NCI-H2196 (cell line): ENCODE data around the gene SETD2.

ENCODE experiments used
- DNase-seq: peaks from one replicate; lab custom pipeline; 2025; ENCODE audit not compliant: unreplicated experiment; lab: John Stamatoyannopoulos, UW

SETD2 gene

DNA sequence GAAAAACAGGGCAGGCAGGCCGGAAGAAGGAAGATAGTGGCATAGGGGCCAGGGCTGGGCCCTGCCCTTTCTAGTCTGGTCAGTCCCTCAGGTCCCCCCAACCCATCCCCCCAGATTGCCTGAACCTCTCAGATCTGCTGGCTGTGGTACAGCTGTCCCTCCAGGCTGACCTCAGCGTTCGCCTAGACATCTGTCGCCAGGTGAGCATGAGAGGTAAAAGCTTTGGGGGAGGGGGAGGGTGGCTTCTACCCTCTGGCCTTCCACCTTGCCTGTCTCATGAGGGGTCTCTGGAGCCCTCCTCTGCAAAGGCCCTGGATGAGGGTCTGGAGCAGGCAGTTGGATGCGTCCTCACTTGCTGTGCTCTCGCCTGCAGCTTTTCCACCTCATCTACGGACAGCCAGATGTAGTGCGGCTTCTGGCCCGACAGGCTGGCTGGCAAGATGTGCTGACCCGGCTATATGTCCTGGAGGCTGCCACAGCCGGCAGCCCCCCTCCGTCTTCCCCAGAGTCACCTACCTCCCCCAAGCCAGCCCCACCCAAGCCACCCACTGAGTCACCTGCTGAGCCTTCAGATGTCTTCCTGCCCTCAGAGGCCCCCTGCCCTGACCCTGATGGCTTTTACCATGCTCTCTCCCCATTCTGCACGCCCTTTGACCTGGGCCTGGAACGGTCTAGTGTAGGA is 164.3 kb downstream of the SETD2 start:
- no peak for DNase-seq

DNA sequence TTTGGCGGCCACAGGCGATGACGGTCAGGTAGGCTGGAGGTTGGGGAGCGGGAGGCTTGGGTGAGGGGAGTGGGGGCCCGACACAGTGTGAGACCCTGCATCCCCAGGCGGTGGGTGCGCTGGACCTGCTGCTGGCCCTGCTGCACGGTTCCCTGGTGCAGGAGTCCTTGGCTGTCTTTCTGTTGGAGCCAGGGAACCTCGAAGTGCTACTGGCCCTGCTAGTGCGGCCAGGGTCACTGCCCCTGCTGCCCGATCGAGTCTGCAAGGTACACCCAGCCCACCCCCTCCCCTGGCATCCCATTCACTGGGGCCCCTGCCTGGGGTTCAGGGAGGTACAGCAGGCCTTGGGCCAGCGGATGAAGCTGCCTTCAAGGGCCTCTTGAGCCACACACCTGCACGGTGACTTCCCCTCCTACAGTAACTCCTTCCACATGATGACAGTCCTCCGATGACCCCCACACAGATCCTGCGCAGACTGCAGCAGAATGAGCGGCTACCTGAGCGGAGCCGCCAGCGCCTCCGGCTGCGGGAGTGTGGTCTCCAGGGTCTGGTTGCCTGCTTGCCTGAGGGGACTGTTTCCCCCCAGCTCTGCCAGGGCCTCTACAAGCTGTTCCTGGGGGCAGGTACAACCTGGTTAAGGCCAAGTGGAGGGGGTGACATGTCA is 164.9 kb downstream of the SETD2 start:
- DNase-seq = no peak

DNA sequence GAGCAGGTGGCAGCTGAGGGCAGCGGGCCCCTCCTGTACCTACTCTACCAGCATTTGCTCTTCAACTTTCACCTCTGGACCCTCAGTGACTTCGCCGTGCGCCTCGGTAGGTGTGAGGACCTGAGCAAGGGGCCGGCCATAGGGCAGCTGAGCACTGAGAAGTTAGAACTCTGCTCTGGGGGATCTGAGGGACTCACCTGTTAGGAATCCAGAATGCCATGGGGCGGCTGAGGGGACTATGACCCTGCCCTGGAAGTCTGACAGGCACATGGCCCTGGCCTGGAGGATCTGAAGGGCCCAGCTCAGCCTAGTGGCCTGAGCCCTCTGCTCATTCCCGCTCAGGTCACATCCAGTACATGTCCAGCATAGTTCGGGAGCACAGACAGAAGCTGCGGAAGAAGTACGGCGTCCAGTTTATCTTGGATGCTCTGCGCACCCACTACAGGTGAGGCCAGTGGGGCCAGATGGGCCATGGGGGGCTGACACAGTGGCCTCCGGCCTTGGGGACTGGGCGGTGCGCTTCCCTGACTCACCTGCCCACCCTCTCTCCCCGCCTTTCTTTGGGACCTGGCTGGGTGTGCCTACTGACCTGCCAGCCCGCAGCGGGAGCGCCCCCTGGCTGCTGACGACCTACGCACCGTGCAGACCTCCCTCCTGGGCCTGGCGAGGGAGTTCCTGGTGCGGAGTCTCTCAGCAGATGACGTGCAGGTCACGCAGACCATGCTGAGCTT is 165.6 kb downstream of the SETD2 start:
- DNase-seq = peak; percentile 1

DNA sequence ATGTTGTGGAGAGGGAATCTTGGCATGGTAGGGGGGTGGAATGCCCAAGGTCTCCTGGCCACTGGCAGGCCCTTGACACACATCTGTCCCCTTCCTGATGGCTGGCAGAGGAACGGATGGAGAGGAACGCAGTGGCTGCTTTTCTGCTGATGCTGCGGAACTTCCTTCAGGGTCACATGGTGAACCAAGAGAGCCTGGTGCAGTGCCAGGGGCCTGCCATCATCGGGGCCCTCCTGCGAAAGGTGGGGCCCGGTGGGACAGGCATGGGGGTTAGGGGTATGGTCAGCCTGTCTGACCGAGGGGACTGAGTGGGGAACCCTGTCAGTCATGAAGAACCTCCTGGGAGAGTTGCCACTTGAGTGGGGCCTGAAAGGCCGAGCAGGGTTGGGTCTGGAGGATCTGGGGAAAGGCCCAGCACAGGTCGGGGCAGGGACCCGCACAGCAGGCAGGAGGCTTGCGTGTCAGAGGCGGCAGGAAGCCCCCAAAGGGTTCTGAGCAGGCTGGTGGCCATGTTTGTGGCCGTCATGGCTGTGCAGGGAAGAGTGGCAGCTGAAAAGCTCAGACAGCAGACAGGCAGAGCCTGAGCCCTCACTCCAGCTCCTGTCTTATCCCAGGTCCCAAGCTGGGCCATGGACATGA is 166.3 kb downstream of the SETD2 start:
- no peak for DNase-seq

DNA sequence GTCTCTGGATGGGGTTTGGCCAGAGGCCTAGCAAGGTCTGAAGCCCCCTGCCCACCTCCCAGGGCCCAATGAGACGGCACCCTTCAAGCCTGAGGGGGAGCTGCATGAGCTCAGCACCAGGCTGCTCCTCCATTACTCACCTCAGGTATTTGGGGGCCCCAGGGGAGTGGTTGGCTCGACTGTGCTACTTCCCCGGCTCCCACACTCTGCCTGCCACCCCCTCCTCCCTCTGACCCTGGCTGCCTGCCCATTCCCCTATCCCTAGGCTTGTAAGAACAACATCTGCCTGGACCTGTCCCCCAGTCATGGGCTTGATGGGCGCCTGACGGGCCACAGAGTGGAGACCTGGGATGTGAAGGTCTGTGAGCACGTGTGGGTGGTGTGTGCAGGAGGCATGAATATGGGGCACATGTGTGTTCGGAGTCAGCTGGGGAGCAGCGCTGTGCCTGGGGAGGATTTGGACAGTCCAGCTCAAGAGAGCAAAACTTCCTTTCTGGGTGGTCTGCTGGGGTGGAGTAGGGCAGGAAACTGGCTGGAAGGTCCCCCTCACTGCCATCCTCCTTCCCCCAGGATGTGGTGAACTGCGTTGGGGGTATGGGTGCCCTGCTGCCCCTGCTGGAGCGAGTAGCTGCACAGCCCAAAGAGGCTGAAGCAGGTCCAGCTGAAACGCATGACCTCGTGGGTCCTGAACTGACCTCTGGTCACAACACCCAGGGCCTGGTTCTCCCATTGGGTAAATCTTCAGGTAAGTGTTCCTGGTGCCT is 167.0 kb downstream of the SETD2 start:
- DNase-seq = no peak

DNA sequence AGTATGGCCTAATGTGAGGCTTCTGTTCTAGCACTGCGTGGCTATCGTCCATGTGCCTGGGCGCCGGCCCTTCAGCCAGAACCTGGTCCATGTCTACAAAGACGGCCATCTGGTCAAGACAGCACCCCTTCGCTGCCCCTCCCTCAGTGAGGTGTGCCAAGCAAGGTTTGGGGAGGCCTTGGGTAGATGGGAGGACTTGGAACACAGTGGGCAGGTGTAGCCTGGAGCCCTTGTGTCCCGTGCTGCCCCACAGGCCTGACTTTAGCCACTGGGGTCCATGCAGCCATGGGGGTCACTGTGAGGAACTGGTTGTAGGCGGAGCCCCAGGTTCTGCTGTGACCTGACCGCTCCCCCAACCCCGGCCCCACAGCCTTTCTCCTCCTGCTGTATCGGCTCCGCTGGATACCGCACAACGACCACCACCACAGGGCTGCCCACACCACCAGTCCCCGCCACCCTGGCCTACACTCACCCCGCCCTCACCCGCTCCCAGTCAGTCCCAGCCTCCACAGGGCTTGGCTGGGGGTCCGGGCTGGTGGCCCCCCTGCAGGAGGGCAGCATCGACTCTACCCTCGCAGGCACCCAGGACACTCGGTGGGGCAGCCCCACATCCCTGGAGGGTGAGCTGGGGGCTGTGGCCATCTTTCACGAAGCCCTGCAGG is 167.9 kb downstream of the SETD2 start:
- no peak for DNase-seq

DNA sequence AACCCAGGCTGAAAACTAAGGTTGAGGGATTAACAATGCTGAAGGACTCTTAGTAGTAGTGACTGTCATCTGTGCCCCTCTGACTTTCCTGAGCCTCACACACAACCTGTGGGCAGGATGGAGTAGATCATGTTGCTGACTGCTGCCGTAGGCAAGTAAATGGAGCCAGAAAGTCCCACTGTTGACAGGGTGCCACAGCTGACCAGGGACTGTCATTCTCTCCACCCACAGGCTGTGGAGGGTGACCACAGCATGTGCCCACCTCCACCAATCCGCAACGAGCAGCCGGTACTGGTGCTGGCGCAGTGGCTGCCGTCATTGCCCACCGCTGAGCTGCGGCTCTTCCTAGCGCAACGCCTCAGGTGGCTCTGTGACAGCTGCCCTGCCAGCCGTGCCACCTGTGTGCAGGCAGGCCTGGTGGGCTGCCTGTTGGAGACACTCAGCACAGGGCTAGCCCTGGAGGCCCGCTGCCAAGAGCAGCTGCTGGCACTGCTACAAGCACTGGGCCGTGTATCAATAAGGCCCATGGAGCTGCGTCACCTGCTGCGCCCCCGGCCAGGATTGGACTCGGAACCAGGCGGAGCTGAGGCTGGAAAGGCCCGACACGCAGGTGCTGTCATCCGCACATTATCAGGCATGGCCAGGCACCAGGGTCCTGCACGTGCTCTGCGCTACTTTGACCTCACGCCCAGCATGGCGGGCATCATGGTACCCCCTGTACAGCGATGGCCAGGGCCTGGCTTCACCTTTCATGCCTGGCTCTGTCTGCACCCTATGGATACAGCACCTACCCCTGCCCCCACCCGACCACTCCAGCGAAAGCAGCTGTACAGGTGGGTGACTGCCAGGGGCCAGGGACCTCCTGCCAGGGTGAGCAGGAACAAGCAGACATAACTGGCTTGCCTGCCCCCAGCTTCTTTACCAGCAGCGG is 168.8 kb downstream of the SETD2 start:
- DNase-seq = no peak

DNA sequence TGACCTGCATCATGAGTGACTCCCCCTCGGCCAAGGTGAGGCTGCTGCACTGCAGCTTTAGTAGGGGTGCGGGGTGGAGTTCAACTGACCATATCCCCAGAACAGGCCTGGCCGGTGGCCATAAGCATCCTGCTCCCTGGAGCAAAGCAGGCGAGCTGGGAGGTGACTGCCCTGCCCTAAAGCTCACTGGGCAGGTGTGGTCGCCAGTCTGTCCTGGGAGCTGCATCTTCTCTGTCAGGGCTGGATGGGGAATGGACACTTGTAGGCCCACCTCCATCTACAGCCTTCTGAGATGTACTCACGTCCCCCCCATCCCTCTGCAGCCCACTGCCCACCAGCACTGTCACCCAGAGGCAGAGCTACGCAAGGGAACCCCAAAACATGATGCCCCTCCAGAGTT is 169.9 kb downstream of the SETD2 start:
- no peak for DNase-seq

DNA sequence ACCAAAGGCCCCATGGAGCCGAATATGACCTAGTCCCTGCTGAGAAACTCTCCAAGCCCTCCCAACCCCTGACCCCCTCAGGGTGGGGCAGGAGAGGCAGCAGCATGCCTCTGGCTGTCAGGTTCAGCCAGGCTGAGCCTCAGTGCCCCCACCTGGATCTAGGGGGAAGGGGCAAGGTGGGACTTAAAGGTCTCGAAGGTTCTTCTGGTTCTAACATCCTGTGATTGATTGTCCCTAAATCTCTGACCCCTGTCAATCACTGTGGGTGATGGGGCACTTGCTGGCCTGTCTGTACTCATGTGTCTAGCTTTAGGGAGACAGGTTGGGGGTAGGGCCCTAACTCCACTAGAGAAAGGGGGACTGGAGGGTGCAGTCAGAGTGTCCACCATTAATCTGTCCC is 170.6 kb downstream of the SETD2 start:
- DNase-seq = no peak

DNA sequence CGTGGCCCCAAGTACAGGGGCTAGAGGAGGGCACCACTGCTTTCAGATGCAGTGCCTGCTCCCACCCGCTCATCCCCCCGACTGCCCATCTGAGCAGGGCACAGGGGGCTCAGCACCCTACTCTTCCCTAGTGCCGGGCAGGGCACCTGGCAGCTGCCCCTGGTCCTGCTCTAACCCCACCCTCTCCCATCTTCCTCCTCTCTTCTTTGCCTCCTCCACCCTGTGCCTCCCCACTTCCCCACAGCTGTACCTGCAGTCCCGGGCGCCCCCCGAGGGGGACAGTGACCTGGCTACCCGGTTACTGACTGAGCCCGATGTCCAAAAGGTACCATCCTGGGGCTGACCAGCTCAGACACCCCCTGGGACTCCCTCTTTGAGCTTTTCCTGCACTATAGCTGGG is 171.7 kb downstream of the SETD2 start:
- no peak for DNase-seq

DNA sequence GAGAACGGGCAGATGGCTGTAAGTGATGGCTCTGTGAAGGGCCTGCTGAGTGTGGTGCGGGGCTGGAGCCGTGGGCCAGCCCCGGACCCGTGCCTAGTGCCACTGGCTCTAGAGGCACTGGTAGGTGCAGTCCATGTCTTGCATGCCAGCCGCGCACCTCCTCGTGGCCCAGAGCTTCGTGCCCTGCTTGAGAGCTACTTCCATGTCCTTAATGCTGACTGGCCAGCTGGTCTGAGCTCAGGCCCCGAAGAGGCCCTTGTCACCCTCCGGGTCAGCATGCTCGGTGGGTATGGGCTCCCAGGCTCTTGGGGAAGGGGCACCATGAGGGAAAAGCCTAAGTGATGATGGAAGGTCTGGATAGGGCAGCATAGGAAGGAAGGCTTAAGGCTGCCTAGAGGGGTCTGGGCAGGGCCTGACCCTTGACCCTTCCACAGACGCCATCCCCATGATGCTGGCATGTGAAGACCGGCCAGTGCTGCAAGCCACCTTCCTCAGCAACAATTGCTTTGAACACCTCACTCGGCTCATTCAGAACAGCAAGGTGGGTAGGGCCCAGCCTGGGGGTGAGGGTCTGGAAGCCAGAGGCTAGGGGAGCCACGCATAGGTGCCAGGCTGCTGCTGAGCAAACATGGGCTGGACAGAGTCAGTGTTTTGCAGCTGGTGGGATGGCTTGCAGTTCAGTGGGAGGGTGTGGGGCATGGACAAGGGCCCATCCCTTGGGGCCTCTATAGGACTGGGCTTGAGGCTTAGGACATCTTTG is 172.3 kb downstream of the SETD2 start:
- no peak for DNase-seq

DNA sequence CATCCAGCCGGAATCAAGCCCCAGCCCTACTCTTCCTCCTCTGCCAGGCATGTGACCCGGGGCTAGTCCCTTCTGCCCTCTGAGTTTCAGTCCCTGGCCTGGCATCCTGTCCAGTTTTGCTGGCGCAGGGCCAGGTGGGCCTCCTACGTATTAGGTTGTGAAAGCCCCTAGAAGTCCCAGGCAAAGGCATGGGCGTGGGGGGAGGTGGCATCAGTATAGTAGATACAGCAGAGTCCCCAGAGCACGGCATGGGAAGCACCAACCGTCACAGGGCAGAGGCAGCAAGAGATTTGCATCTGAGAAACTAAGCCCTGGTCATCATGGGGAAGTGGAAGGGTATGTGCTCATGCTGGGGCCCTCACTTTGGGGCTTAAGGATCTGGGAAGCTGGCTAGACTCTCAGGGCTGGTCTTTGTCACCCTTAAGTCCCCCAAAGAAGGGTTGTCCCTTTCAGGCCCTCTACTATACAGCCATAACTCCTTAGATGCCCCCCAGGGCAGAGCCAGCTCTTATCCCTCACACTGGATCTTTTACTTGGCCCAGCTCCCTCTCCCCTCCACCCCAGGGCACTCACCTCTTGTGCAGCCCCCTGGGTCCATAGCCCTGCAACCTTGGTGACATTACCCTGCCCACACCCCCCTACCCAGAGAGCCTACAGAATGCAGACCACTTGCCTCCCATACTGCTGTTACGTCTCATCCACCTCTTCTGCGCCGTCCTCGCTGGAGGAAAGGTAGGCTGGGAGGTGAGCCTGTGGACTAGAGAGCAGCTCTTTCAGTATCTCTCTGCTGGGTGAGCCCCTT is 173.1 kb downstream of the SETD2 start:
- no peak for DNase-seq

DNA sequence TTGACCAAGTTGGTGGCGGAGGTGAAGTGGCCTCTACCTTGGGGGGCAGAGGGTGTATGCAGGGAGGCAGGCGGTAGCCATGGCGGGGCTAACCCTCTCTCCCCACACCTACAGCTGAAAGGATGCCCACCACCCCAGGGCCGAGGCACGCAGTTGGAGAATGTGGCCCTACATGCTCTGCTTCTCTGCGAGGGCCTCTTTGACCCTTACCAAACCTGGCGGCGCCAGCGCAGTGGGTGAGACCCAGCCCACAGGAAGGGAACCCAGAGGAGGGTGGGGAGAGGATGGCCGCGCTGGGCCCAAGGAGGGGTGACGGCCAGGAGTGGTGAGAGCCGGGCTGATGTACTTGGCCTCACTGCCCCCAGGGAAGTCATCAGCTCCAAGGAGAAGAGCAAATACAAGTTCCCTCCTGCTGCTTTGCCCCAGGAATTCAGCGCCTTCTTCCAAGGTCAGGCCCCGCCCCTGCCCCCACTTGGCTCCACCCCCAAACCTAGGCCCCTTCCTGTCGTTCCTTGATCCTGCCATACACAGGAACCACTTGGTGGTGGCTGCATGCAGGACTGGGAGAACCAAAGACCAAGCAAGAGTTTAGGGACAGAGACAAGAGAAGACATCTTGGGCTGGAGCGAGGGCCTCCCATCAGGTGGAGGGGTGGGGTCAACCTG is 174.6 kb downstream of the SETD2 start:
- no peak for DNase-seq

DNA sequence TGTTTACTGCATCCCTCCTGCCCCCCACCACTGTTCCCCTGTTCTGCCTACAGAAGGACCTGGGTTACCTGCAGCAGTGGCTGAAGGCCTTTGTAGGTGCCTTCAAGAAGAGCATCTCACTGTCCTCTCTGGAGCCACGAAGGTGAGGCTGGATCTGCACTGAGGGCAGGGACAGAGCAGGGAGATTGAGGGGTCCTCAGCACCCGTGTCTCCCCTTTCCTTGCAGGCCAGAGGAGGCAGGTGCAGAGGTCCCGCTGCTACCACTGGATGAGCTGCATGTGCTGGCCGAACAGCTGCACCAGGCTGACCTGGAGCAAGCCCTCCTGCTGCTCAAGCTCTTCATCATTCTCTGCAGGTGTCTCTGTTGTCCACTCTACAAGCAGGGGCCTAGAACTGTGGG is 175.3 kb downstream of the SETD2 start:
- DNase-seq = no peak

DNA sequence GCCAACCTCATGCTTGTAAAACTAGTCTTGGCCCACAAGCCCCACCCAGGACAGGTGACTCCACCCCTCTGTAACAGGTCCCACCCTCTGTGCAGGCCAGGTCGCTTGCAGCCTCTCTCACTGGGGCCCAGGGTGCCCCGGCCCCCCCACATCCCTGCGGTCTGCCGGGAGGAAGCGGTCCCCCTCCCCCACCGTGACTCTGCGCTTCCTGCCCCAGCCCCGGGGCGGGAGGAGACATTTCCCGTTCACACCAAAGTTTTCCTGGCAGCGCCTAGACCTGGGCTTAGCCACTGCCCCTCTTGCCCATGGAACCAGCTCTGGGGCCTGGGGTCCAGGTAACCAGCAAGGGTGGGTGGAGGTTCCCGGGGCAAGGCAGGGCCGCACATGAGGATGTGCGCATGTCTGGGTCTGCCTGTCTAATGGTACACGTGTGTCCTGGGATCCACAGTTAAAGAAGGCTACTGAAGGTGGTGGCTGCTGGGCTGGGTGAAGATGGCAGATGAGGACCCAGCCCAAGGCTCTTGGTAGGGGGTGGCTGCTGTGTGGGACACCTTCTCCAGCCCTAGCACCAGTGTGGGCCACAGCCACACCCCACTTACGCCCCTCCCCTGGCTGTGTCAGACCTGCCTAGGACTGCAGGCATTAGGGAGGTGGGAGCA is 176.0 kb downstream of the SETD2 start:
- DNase-seq = no peak

DNA sequence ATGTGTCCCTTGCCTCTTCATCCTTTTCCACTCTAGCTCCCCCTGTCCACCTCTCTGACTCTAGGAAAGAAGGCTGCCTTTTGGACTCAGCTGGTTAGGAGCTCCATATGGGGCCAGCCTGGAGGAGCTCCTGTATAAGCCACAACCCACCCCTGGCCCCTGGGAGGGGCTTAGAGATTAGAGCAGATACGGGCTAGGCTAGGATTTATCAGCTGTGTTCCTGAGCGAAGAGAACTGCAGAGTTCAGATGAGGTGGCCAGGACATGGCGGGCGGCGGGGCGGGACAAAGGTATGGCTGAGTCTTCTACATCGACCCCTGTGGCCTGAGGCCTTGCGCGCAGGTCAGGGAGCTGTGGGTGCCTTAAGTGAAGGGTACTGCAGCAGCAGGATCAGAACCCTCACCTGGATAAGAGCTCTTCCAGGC is 176.6 kb downstream of the SETD2 start:
- DNase-seq = no peak

DNA sequence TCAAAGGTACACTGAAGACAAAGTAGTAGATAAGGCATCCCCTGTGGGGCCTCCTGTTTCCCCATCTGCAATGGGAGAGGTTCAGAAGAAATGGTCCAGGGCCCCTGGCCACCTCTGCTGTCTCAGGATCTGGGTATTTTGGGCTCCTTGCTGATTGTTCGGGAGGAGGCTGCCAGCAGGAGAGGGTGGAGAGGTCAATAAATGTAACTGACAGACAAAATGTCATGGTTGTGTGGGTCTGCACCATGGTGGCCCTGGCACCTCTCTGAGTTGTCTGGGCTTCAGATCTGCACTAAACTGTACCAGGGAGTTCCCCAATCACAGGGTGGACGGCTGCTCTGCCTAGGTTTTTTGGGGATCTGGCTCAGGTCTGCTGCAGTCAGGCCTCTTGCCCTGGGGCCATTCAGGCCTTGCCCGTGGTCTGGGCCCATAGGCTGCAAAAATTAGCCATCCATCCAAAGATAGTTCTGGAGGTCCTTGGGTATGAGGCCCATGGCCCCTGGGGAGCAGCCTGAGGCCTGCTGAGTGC is 177.1 kb downstream of the SETD2 start:
- no peak for DNase-seq
